HEK293 (cell line): ENCODE measurements around the gene ZC3H10.
A peak's percentile ranks its signal among the peaks of the same experiment; 100 is the strongest.

Experiments used
- AEBP2 ChIP-seq: fragments of 450-650 bp; formaldehyde crosslinking; IDR thresholded peaks from 2 replicates; pipeline ENCODE4 v1.5.1; 2016; ENCODE audit warnings: missing biosample characterization, missing genetic modification characterization, borderline replicate concordance
- ATF2 ChIP-seq: fragments of 450-650 bp; formaldehyde crosslinking; IDR thresholded peaks from 2 replicates; pipeline ENCODE4 v1.5.1; 2016; ENCODE audit warnings: missing biosample characterization, missing genetic modification characterization, low read depth
- GLI2 ChIP-seq: fragments of 450-650 bp; formaldehyde crosslinking; IDR thresholded peaks from 2 replicates; pipeline ENCODE4; 2017; ENCODE audit warnings: missing biosample characterization, missing genetic modification characterization, low read depth, borderline replicate concordance
- KLF17 ChIP-seq: fragments of 450-650 bp; formaldehyde crosslinking; IDR thresholded peaks from 2 replicates; pipeline ENCODE4 v1.5.1; 2016; ENCODE audit warnings: missing biosample characterization, missing genetic modification characterization
- MEIS1 ChIP-seq: sonication (generic); formaldehyde crosslinking; IDR thresholded peaks from 2 replicates; pipeline ENCODE4 v1.8.1; 2022; ENCODE audit warnings: missing genetic modification reagents, mild to moderate bottlenecking, borderline replicate concordance
- PRDM2 ChIP-seq: fragments of 450-650 bp; formaldehyde crosslinking; IDR thresholded peaks from 2 replicates; pipeline ENCODE4 v1.5.1; 2016; ENCODE audit warnings: missing biosample characterization, missing genetic modification characterization, borderline replicate concordance
- REPIN1 ChIP-seq: fragments of 450-650 bp; formaldehyde crosslinking; IDR thresholded peaks from 2 replicates; pipeline ENCODE4 v1.5.1; 2017; ENCODE audit warnings: missing biosample characterization, missing genetic modification characterization, low read depth
- SCRT1 ChIP-seq: fragments of 450-650 bp; formaldehyde crosslinking; IDR thresholded peaks from 2 replicates; pipeline ENCODE4 v1.5.1; 2016; ENCODE audit warnings: missing biosample characterization, missing genetic modification characterization, borderline replicate concordance
- ZNF157 ChIP-seq: fragments of 450-650 bp; formaldehyde crosslinking; IDR thresholded peaks from 2 replicates; pipeline ENCODE4 v1.5.1; 2016; ENCODE audit warnings: missing biosample characterization, missing genetic modification characterization
- ZNF2 ChIP-seq: fragments of 450-650 bp; formaldehyde crosslinking; IDR thresholded peaks from 2 replicates; pipeline ENCODE4 v1.5.1; 2016; ENCODE audit warnings: missing biosample characterization, missing genetic modification characterization
- ZNF266 ChIP-seq: fragments of 450-650 bp; formaldehyde crosslinking; IDR thresholded peaks from 2 replicates; pipeline ENCODE4 v1.5.1; 2016; ENCODE audit warnings: missing biosample characterization, missing genetic modification characterization, low read depth
- ZNF292 ChIP-seq: fragments of 450-650 bp; formaldehyde crosslinking; IDR thresholded peaks from 2 replicates; pipeline ENCODE4 v1.5.1; 2016; ENCODE audit warnings: low read depth, missing biosample characterization, missing genetic modification characterization, borderline replicate concordance
- ZNF398 ChIP-seq: fragments of 450-650 bp; formaldehyde crosslinking; IDR thresholded peaks from 2 replicates; pipeline ENCODE4 v1.5.1; 2017; ENCODE audit warnings: missing biosample characterization, missing genetic modification characterization
- ZNF404 ChIP-seq: fragments of 450-650 bp; formaldehyde crosslinking; IDR thresholded peaks from 2 replicates; pipeline ENCODE4 v1.5.1; 2017; ENCODE audit warnings: missing biosample characterization, missing genetic modification characterization
- ZNF426 ChIP-seq: fragments of 450-650 bp; formaldehyde crosslinking; IDR thresholded peaks from 2 replicates; pipeline ENCODE4 v1.5.1; 2017; ENCODE audit warnings: missing biosample characterization, missing genetic modification characterization, mild to moderate bottlenecking, inconsistent platforms, moderate library complexity
- ZNF549 ChIP-seq: fragments of 450-650 bp; IDR thresholded peaks from 2 replicates; pipeline ENCODE4 v1.5.1; 2018; ENCODE audit warnings: missing biosample characterization, missing genetic modification characterization, mild to moderate bottlenecking, inconsistent platforms, moderate library complexity
- ZNF555 ChIP-seq: fragments of 450-650 bp; formaldehyde crosslinking; conservative IDR thresholded peaks from 2 replicates; pipeline ENCODE4 v1.5.1; 2017; ENCODE audit warnings: missing biosample characterization, mild to moderate bottlenecking, missing genetic modification characterization, inconsistent platforms
- ZNF561 ChIP-seq: fragments of 450-650 bp; IDR thresholded peaks from 2 replicates; pipeline ENCODE4 v1.5.1; 2018; ENCODE audit warnings: missing biosample characterization, missing genetic modification characterization, borderline replicate concordance
- ZNF654 ChIP-seq: fragments of 450-650 bp; formaldehyde crosslinking; IDR thresholded peaks from 2 replicates; pipeline ENCODE4 v1.5.1; 2016; ENCODE audit warnings: low read depth, missing biosample characterization, missing genetic modification characterization
- ZNF677 ChIP-seq: fragments of 450-650 bp; IDR thresholded peaks from 2 replicates; pipeline ENCODE4 v1.5.0; 2018; ENCODE audit warnings: missing biosample characterization, mild to moderate bottlenecking, missing genetic modification characterization, moderate library complexity
- ZNF76 ChIP-seq: fragments of 450-650 bp; formaldehyde crosslinking; IDR thresholded peaks from 2 replicates; pipeline ENCODE4; 2016; ENCODE audit warnings: low read depth, missing biosample characterization, missing genetic modification characterization, borderline replicate concordance
- ZNF791 ChIP-seq: fragments of 450-650 bp; formaldehyde crosslinking; IDR thresholded peaks from 2 replicates; pipeline ENCODE4 v1.5.1; 2016; ENCODE audit warnings: missing biosample characterization, missing genetic modification characterization
- ZNF837 ChIP-seq: fragments of 450-650 bp; formaldehyde crosslinking; IDR thresholded peaks from 2 replicates; pipeline ENCODE4 v1.5.1; 2016; ENCODE audit warnings: missing biosample characterization, missing genetic modification characterization
- ZSCAN16 ChIP-seq: fragments of 450-650 bp; formaldehyde crosslinking; IDR thresholded peaks from 2 replicates; pipeline ENCODE4 v1.5.1; 2016; ENCODE audit warnings: missing biosample characterization, missing genetic modification characterization

The ZC3H10 gene

GRCh38 chr12:56116267-56117081 is 1.6 kb upstream of the ZC3H10 start, which contains the start of gene RPL41 (continued):
- TF ChIP-seq ZNF266 (tag by site-specific recombination) (no peak), ZNF292 (tag by site-specific recombination) (no peak), GLI2 (no peak), AEBP2 (tag by site-specific recombination) (no peak), PRDM2 (tag by site-specific recombination) (no peak), ZNF157 (tag by site-specific recombination) (no peak), ZNF791 (tag by site-specific recombination) (no peak), ZNF555 (tag by site-specific recombination) (no peak), ZNF76 (tag by site-specific recombination) (peak; percentile 91), REPIN1 (tag by site-specific recombination) (no peak), ZNF404 (no peak), ZSCAN16 (tag by site-specific recombination) (no peak), ZNF654 (tag by site-specific recombination) (peak; percentile 20), SCRT1 (tag by site-specific recombination) (no peak), ZNF561 (tag by site-specific recombination) (no peak; the same call in 1 of the 2 replicates), ZNF426 (tag by site-specific recombination) (no peak), ATF2 (peak; percentile 2), ZNF837 (tag by site-specific recombination) (no peak), ZNF2 (peak; percentile 98), ZNF677 (tag by site-specific recombination) (no peak), ZNF549 (tag by site-specific recombination) (no peak), KLF17 (tag by site-specific recombination) (peak; percentile 97), MEIS1 (no peak), ZNF398 (tag by site-specific recombination) (peak; percentile 41; the same call in 1 of the 2 replicates)
